PC-9 (cell line): ENCODE measurements around the gene GPATCH4.

Experiments
- CTCF ChIP-seq: fragments of 200-600 bp; sonication (generic); conservative IDR thresholded peaks from 2 replicates; pipeline ENCODE4 v1.6.1; 2017; ENCODE audit warnings: mixed run types, antibody characterized with exemption, mild to moderate bottlenecking, moderate library complexity
- EZH2 ChIP-seq: fragments of 200-600 bp; sonication (generic); IDR thresholded peaks from 2 replicates; pipeline ENCODE4 v1.8.0; 2017; ENCODE audit warnings: antibody characterized with exemption, low read depth

GRCh38 chr1:156644146-156644545 lies 42.9 kb upstream of the GPATCH4 start:
- TF ChIP-seq CTCF (no peak), EZH2 (no peak)
